Ovary (tissue), 3 donors: ENCODE measurements around the gene MTMR12.

Experiments
- CTCF ChIP-seq, 3 donors: fragments of 450-650 bp in 2 of 3; fragments of 200-600 bp in 1 of 3; IDR thresholded peaks; one replicate each; pipeline versions ENCODE4 v1.5.1 to v1.8.0; 2016 to 2022; ENCODE audit warnings: antibody characterized with exemption in 3 of 3, mild to moderate bottlenecking in 1 of 3
- POLR2A ChIP-seq: fragments of 450-650 bp; IDR thresholded peaks from one replicate; pipeline ENCODE4 v1.6.1; 2017; ENCODE audit warnings: antibody characterized with exemption, mild to moderate bottlenecking, moderate library complexity
- donor health status: DM: no; HTN: no; CAD: no.

- TF ChIP-seq CTCF (IDR thresholded peaks at IDR 0.05) (no peak), POLR2A (no peak)
Measured at GRCh38 chr5:32298059-32298415, 14.7 kb downstream of the MTMR12 start.
